MM.1S (cell line): ENCODE measurements around the gene RPL10A.
"Not testable (repeated sequence)": the region's sequence is repeated elsewhere in the genome, so short reads cannot be mapped to it uniquely, and the experiment has no call there.

Experiments
- DNase-seq: peaks from one replicate; pipeline ENCODE4 v3.0.0-alpha.2; 2015
- H2AFZ ChIP-seq: fragments of 300-600 bp; sonication (generic); 2 replicates; pipeline ENCODE4 v1.6.0; 2016; ENCODE audit warnings: antibody characterized with exemption, low read length
- H3F3A ChIP-seq: fragments of 300-600 bp; sonication (generic); 2 replicates; pipeline ENCODE4 v1.6.1; 2016; ENCODE audit warnings: mild to moderate bottlenecking, antibody characterized with exemption, low read length, moderate library complexity, mixed read lengths; ENCODE audit not compliant: insufficient read depth
- H3K27ac ChIP-seq: fragments of 300-600 bp; sonication (generic); 2 replicates; pipeline ENCODE4 v1.5.1; 2016; ENCODE audit warnings: mild to moderate bottlenecking, low read length
- H3K27me3 ChIP-seq: fragments of 300-600 bp; sonication (generic); replicated peaks from 2 replicates; pipeline ENCODE4 v1.6.0; 2016; ENCODE audit warnings: low read length; ENCODE audit not compliant: insufficient read depth
- H3K36me3 ChIP-seq: fragments of 300-600 bp; sonication (generic); replicated peaks from 2 replicates; pipeline ENCODE4 v1.6.1; 2016; ENCODE audit warnings: mild to moderate bottlenecking, low read length, mixed read lengths; ENCODE audit not compliant: insufficient read depth
- H3K4me1 ChIP-seq: fragments of 300-600 bp; sonication (generic); 2 replicates; pipeline ENCODE4 v1.6.1; 2016; ENCODE audit warnings: low read length, mixed read lengths
- H3K4me2 ChIP-seq: fragments of 300-600 bp; sonication (generic); 2 replicates; pipeline ENCODE4 v1.6.0; 2016; ENCODE audit warnings: low read depth, low read length
- H3K4me3 ChIP-seq: fragments of 300-600 bp; sonication (generic); 2 replicates; pipeline ENCODE4 v1.5.1; 2016; ENCODE audit warnings: low read length, mixed read lengths
- H3K79me2 ChIP-seq: fragments of 300-600 bp; sonication (generic); 2 replicates; pipeline ENCODE4 v1.6.1; 2016; ENCODE audit warnings: mixed run types, low read length, mixed read lengths
- H3K9ac ChIP-seq: fragments of 300-600 bp; sonication (generic); 2 replicates; pipeline ENCODE4 v1.6.1; 2016; ENCODE audit warnings: low read length, mixed read lengths
- H3K9me2 ChIP-seq: fragments of 300-600 bp; sonication (generic); replicated peaks from 2 replicates; pipeline ENCODE4 v1.6.1; 2016; ENCODE audit warnings: mild to moderate bottlenecking, low read length, mixed read lengths; ENCODE audit not compliant: insufficient read depth
- H3K9me3 ChIP-seq: fragments of 300-600 bp; sonication (generic); replicated peaks from 2 replicates; pipeline ENCODE4 v1.6.1; 2016; ENCODE audit warnings: mild to moderate bottlenecking, low read length, mixed read lengths; ENCODE audit not compliant: insufficient read depth
- H4K20me1 ChIP-seq: fragments of 300-600 bp; sonication (generic); 2 replicates; pipeline ENCODE4 v1.6.1; 2016; ENCODE audit warnings: mild to moderate bottlenecking, low read length, moderate library complexity, mixed read lengths; ENCODE audit not compliant: insufficient read depth
- CTCF ChIP-seq: fragments of 300-600 bp; sonication (generic); IDR thresholded peaks from 2 replicates; pipeline ENCODE4 v1.5.1; 2016; ENCODE audit warnings: antibody characterized with exemption, low read length, mixed read lengths
- EZH2 ChIP-seq: fragments of 300-600 bp; sonication (generic); optimal IDR thresholded peaks from 2 replicates; pipeline ENCODE3; 2017; ENCODE audit warnings: low read depth, mild to moderate bottlenecking, antibody characterized with exemption, low read length, mixed read lengths
- EZH2phosphoT487 ChIP-seq: fragments of 300-600 bp; sonication (generic); IDR thresholded peaks from 2 replicates; pipeline ENCODE4 v1.6.1; 2018; ENCODE audit warnings: antibody characterized with exemption, low read length

Gene RPL10A

GRCh38 chr6:35514587-35514986 lies 46.4 kb downstream of the RPL10A start:
- Histone ChIP-seq H3K9ac (no peak overlapping the region), H3K36me3 (no peaks in the 10 kb centered on the region), H3K4me1 (no peaks in the 10 kb centered on the region), H3F3A (no peaks in the 10 kb centered on the region), H2AFZ (no peak overlapping the region), H3K4me3 (no peak overlapping the region), H3K9me3 (no peaks in the 10 kb centered on the region), H3K9me2 (no peaks in the 10 kb centered on the region), H3K27me3 (no peaks in the 10 kb centered on the region; the same call in 1 of the 2 replicates), H4K20me1 (no peaks in the 10 kb centered on the region), H3K79me2 (no peaks in the 10 kb centered on the region), H3K4me2 (no peak overlapping the region), H3K27ac (no peak overlapping the region)
- TF ChIP-seq EZH2 = no peak
- no peak for TF ChIP-seq EZH2phosphoT487
- TF ChIP-seq CTCF = no peak
- DNase-seq = no peak

- H3K27me3 ChIP-seq, H3K4me3 ChIP-seq, H3K9ac ChIP-seq, H3K4me1 ChIP-seq, H3K9me2 ChIP-seq, H4K20me1 ChIP-seq, H3K9me3 ChIP-seq, H3K27ac ChIP-seq, H3K79me2 ChIP-seq, H3K36me3 ChIP-seq, H2AFZ ChIP-seq, H3F3A ChIP-seq, DNase-seq, H3K4me2 ChIP-seq: not testable (repeated sequence)
Measured at GRCh38 chr6:35515939-35516338, 47.7 kb downstream of the RPL10A start.

- Histone ChIP-seq H3K36me3 (no peaks in the 10 kb centered on the region), H3K4me1 (no peaks in the 10 kb centered on the region), H3F3A (no peaks in the 10 kb centered on the region), H3K9me3 (no peaks in the 10 kb centered on the region), H3K4me3 (no peak overlapping the region), H3K9me2 (no peaks in the 10 kb centered on the region), H3K9ac (no peak overlapping the region), H2AFZ (no peak overlapping the region), H3K27ac (no peak overlapping the region), H4K20me1 (no peaks in the 10 kb centered on the region), H3K27me3 (no peaks in the 10 kb centered on the region), H3K79me2 (no peaks in the 10 kb centered on the region), H3K4me2 (no peak overlapping the region)
- DNase-seq = no peak
- TF ChIP-seq EZH2phosphoT487 (no peak), CTCF (no peak), EZH2 (no peak)
Measured at GRCh38 chr6:35516712-35517111, 48.5 kb downstream of the RPL10A start.

- H3K4me3 ChIP-seq, H2AFZ ChIP-seq, H3K9me2 ChIP-seq, H3K4me1 ChIP-seq, DNase-seq, H4K20me1 ChIP-seq, H3K9me3 ChIP-seq, H3K9ac ChIP-seq, H3K27ac ChIP-seq, H3K79me2 ChIP-seq, H3K27me3 ChIP-seq, H3K36me3 ChIP-seq, H3K4me2 ChIP-seq, H3F3A ChIP-seq: not testable (repeated sequence)
Measured at GRCh38 chr6:35517978-35518377, 49.8 kb downstream of the RPL10A start.
